Measurements from ENCODE around the gene NECTIN2. TPM values are rescaled to one million over a fixed set of nuclear protein-coding genes. Genes with fewer than 3 reads are reported as not detected.
"Not testable (repeated sequence)": the region's sequence is repeated elsewhere in the genome, so short reads cannot be mapped to it uniquely, and the experiment has no call there.

Gene NECTIN2
- total RNA-seq, 1 experiment from 2014 or later, result 91.5 TPM

- no peak for DNase-seq (ENCODE audit: low read depth)
- in situ Hi-C loops (cut with HindIII; ENCODE audit: low pct_unique_long_range_greater_than_20kb, low sequenced_read_pairs), result no loop called here
These were observed 32.1 kb upstream of the NECTIN2 start for GRCh38 chr19:44813841-44814470.

DNA sequence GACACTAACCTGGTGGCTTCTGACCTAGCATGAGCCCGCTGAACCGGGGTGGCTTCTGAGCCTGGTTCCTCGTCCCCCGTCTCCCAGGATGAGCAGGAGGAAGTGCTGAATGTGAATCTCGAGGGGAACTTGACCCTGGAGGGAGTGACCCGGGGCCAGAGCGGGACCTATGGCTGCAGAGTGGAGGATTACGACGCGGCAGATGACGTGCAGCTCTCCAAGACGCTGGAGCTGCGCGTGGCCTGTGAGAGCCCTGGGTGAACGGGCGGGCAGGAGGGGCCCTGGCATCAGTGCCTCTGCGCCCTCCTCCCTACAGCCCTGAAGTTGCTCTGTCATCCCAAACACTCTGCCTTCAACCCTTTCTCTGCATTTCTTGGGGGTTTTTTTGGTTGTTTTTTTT lies 31.6 kb upstream of the NECTIN2 start:
- in situ Hi-C loops (cut with HindIII; ENCODE audit: low pct_unique_long_range_greater_than_20kb, low sequenced_read_pairs), result no loop called here
- no peak for DNase-seq (ENCODE audit: low read depth)

DNA sequence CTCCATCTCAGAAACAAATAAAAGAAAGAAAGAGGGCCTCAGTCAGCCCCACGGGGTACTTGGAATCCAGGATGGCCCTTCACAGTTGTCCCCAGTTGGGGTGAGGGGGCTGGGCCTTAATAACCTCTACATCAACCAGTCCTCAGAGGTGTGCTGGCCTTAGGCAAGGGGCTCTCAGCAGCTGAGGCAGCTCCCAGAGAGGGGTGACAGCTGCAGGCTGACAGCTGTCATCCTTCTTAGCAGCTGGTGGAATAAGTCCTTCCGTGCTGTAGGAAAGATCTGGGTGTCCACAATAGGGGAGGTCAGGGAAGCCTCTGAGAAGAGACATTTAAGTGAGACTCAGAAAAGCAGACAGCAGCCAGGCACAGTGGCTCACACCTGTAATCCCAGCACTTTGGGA lies 29.8 kb upstream of the NECTIN2 start:
- in situ Hi-C loops (cut with HindIII; ENCODE audit: low pct_unique_long_range_greater_than_20kb, low sequenced_read_pairs), result no loop called here
- no peak for DNase-seq (ENCODE audit: low read depth)

DNA sequence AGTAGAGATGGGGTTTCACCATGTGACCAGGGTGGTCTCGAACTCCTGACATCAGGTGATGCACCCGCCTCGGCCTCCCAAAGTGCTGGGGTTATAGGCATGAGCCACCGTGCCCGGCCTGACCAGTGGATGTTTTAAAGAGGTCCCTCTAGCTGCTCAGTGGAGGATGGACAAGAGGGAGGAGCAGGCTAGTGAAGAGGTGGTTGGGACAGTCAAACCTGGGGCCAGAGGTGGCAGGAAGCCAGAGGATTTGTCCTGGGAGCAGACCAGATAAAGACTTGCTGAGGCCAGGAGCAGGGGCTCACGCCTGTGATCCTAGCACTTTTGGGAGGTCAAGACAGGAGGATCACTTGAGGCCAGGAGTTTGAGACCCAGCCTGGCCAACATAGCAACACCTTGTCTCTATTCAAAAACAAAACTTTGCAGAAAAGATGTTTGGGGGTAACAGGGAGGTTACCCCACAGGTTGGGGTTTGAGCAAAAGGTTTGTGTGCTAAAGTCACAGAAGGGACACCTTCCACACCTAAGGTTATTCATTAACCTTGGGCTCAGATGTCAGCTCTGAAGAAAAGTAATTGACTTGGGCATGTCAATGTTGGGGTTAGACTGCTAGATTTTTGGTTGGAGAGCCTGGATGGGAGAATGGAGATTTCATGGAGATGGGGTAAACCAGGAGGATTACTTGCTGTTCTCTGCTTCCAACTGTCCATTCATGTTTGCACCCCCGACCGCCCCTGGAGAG lies 28.2 kb upstream of the NECTIN2 start:
- no peak for DNase-seq (ENCODE audit: low read depth)
- in situ Hi-C loops (cut with HindIII; ENCODE audit: low pct_unique_long_range_greater_than_20kb, low sequenced_read_pairs), result no loop called here

- DNase-seq (ENCODE audit: low read depth), result no peak
- in situ Hi-C loops (cut with HindIII; ENCODE audit: low pct_unique_long_range_greater_than_20kb, low sequenced_read_pairs), result no loop called here
These were observed 27.5 kb upstream of the NECTIN2 start for GRCh38 chr19:44818466-44819031.

- in situ Hi-C loops (cut with HindIII; ENCODE audit: low pct_unique_long_range_greater_than_20kb, low sequenced_read_pairs), result no loop called here
- DNase-seq (ENCODE audit: low read depth), result no peak
These were observed 26.8 kb upstream of the NECTIN2 start for GRCh38 chr19:44819246-44819832.

- DNase-seq (ENCODE audit: low read depth), result no peak
- in situ Hi-C loops (cut with HindIII; ENCODE audit: low pct_unique_long_range_greater_than_20kb, low sequenced_read_pairs), result no loop called here
These were observed 25.2 kb upstream of the NECTIN2 start for GRCh38 chr19:44820648-44821609.

DNA sequence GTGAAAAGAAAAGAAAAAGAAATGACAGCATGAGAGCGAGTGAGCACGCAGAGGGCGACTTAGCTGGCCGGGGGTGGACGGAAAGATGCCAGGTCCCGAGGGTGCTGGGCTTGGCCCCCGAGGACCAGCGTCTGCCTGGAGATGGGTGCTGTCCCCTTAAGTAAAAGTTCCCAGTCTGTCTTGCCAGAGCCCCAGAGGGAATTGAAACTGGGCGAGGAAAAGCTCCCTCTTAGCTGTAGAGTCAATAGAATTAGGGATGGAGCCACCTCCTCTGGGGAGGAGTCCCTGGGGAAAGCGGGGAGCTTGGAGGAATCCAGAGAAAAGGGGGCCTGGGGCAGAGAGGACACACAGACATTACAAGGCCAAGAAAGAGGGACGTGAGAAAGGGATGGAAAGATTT lies 23.9 kb upstream of the NECTIN2 start:
- DNase-seq (ENCODE audit: low read depth), result no peak

GRCh38 chr19:44822670-44823372 lies 23.3 kb upstream of the NECTIN2 start:
- in situ Hi-C loops (cut with HindIII; ENCODE audit: low pct_unique_long_range_greater_than_20kb, low sequenced_read_pairs), result no loop called here
- no peak for DNase-seq (ENCODE audit: low read depth)

More for the DNA sequence above, 23.9 kb upstream of the NECTIN2 start:
- in situ Hi-C loops (cut with HindIII; ENCODE audit: low pct_unique_long_range_greater_than_20kb, low sequenced_read_pairs), result no loop called here

GRCh38 chr19:44823373-44823698 lies 22.8 kb upstream of the NECTIN2 start:
- in situ Hi-C loops (cut with HindIII; ENCODE audit: low pct_unique_long_range_greater_than_20kb, low sequenced_read_pairs), result no loop called here
- no peak for DNase-seq (ENCODE audit: low read depth)

GRCh38 chr19:44824761-44825160 lies 21.3 kb upstream of the NECTIN2 start:
- DNase-seq (ENCODE audit: low read depth), result no peak
- in situ Hi-C loops (cut with HindIII; ENCODE audit: low pct_unique_long_range_greater_than_20kb, low sequenced_read_pairs), result no loop called here

DNA sequence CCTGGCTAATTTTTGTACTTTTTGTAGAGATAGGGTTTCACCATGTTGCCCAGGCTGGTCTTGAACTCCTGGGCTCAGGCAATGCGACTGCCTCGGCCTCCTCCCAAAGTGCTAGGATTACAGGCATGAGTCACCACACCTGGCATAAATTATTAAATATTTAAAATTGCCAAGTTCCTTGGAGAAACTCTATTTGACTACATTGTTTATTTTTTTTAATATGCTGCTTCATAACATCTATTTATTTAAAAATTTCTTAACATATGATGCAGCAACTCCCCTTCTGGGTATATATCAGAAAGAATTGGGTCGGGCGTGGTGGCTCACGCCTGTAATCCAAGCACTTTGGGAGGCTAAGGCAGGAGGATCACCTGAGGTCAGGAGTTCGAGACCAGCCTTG lies 13.2 kb upstream of the NECTIN2 start:
- DNase-seq (ENCODE audit: low read depth); in situ Hi-C loops (cut with HindIII; ENCODE audit: low pct_unique_long_range_greater_than_20kb, low sequenced_read_pairs): not testable (repeated sequence)

DNA sequence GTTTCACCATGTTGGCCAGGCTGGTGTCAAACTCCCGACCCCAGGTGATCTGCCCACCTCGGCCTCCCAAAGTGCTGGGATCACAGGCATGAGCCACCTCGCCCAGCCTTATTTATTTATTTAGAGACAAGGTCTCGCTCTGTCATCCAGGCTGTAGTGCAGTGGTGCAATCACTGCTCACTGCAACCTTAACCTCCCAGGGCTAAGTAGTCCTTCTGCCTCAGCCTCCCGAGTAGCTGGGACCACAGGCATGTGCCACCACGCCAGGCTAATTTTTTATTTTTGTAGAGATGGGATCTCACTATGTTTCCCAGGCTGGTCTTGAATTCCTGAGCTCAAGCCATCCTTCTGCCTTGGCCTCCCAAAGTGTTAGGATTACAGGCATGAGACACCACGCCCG lies 11.7 kb upstream of the NECTIN2 start:
- DNase-seq (ENCODE audit: low read depth); in situ Hi-C loops (cut with HindIII; ENCODE audit: low pct_unique_long_range_greater_than_20kb, low sequenced_read_pairs): not testable (repeated sequence)

DNA sequence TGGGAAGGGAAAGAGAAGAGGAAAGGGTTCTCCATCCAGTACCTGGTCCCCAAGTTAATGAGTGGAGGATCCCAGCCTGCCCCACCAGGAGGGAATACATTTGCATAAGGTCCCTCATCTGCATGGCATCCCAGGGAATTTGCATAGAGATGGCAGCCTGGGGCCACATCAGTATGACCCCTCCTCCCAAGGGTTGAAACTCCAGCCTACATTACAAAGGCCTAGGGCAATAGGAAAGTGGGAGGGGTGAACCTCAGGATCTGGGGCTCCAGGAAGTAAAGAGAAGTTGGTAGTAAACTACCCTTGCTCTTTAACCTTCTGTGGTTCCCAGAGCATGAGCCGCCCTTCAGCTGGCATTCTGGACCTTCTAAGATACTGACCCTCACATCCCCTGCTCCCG lies 6.8 kb upstream of the NECTIN2 start:
- in situ Hi-C loops (cut with HindIII; ENCODE audit: low pct_unique_long_range_greater_than_20kb, low sequenced_read_pairs), result no loop called here
- no peak for DNase-seq (ENCODE audit: low read depth)

GRCh38 chr19:44840811-44841210 lies 5.3 kb upstream of the NECTIN2 start:
- no peak for DNase-seq (ENCODE audit: low read depth)
- in situ Hi-C loops (cut with HindIII; ENCODE audit: low pct_unique_long_range_greater_than_20kb, low sequenced_read_pairs), result no loop called here

DNA sequence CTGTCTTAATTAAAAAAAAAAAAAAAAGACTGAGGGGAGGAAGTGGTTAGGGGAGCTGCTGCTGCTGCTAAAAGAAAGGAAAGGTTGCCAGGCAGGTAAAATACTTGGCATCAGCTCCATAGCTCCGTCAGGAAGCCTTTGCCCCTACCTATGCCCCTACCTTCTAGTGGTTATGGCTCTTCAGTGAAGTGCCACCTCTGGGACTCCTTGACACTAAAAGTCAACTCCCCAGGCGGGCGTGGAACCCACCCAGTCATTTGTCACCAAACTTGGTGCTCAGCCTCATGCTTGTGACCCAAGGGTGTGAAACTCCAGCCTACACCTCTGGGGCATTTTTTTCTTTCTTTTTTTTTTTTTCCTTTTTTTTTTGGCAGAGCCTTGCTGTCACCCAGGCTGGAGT lies 4.9 kb upstream of the NECTIN2 start:
- no peak for DNase-seq (ENCODE audit: low read depth)
- in situ Hi-C loops (cut with HindIII; ENCODE audit: low pct_unique_long_range_greater_than_20kb, low sequenced_read_pairs), result no loop called here

DNA sequence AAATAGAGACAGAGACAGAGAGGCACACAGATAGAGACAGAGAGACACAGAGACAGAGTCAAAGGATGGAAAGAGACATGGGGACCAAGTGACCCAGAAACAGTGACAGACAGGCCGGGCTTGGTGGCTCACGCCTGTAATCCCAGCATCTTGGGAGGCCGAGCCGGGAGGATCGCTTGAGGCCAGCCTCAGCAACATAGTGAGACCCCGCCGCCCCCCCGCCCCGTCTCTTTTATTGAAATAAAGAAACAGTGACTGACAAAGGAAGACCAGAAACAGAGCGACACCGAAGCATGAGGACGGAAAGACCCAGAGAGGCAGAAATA lies 848 bp upstream of the NECTIN2 start:
- DNase-seq (ENCODE audit: low read depth), result no peak
- in situ Hi-C loops (cut with HindIII; ENCODE audit: low pct_unique_long_range_greater_than_20kb, low sequenced_read_pairs), result no loop called here
